ENCODE measurements around the gene EVI5.

Gene EVI5

GRCh38 chr1:92713939-92714338, 71.0 kb downstream of the EVI5 start:
- Histone ChIP-seq H3K27me3 (ENCODE audit: control insufficient read depth, low read length) (no peaks in the 10 kb centered on the region), H3K9me2 (replicated peaks; ENCODE audit: control insufficient read depth, low read length) (no peaks in the 10 kb centered on the region), H3K4me2 (ENCODE audit: low read length) (no peak overlapping the region), H3F3A (ENCODE audit: control insufficient read depth, insufficient read depth) (no peaks in the 10 kb centered on the region), H3K4me1 (ENCODE audit: control insufficient read depth, low read length) (no peaks in the 10 kb centered on the region), H3K27ac (ENCODE audit: low read depth, low read length) (no peak overlapping the region), H3K79me2 (ENCODE audit: control insufficient read depth, low read length) (no peaks in the 10 kb centered on the region), H3K36me3 (ENCODE audit: control insufficient read depth, low read length) (no peaks in the 10 kb centered on the region), H3K4me3 (ENCODE audit: low read length) (no peak overlapping the region), H4K20me1 (ENCODE audit: control insufficient read depth, insufficient read depth, low read depth, low read length) (no peaks in the 10 kb centered on the region), H3K9me3 (ENCODE audit: control insufficient read depth, insufficient read depth, low read length) (no peaks in the 10 kb centered on the region)
- TF ChIP-seq EZH2phosphoT487 (IDR thresholded peaks at IDR 0.05; ENCODE audit: borderline replicate concordance, low read length) (no peak), CTCF (IDR thresholded peaks at IDR 0.05; ENCODE audit: low read depth, low read length, poor library complexity, severe bottlenecking) (no peak)

GRCh38 chr1:92711473-92712165, 73.3 kb downstream of the EVI5 start:
- Histone ChIP-seq H3K79me2 (ENCODE audit: control insufficient read depth, low read length) (no peaks in the 10 kb centered on the region), H3K4me1 (ENCODE audit: control insufficient read depth, low read length) (no peaks in the 10 kb centered on the region), H4K20me1 (ENCODE audit: control insufficient read depth, insufficient read depth, low read depth, low read length) (no peaks in the 10 kb centered on the region), H3K9me2 (replicated peaks; ENCODE audit: control insufficient read depth, low read length) (no peaks in the 10 kb centered on the region), H3K36me3 (ENCODE audit: control insufficient read depth, low read length) (no peaks in the 10 kb centered on the region), H3K4me3 (ENCODE audit: low read length) (no peak overlapping the region), H3K27me3 (ENCODE audit: control insufficient read depth, low read length) (no peaks in the 10 kb centered on the region), H3K9me3 (ENCODE audit: control insufficient read depth, insufficient read depth, low read length) (no peaks in the 10 kb centered on the region), H3F3A (ENCODE audit: control insufficient read depth, insufficient read depth) (no peaks in the 10 kb centered on the region), H3K4me2 (ENCODE audit: low read length) (no peak overlapping the region), H3K27ac (ENCODE audit: low read depth, low read length) (no peak overlapping the region)
- TF ChIP-seq CTCF (IDR thresholded peaks at IDR 0.05; ENCODE audit: low read depth, low read length, poor library complexity, severe bottlenecking) = no peak
- no peak for TF ChIP-seq EZH2phosphoT487 (IDR thresholded peaks at IDR 0.05; ENCODE audit: borderline replicate concordance, low read length)

- H3F3A ChIP-seq (ENCODE audit: control insufficient read depth, insufficient read depth) = no peaks in the 10 kb centered on the region
- H4K20me1 ChIP-seq (ENCODE audit: control insufficient read depth, insufficient read depth, low read depth, low read length) = no peaks in the 10 kb centered on the region
- H3K4me1 ChIP-seq (ENCODE audit: control insufficient read depth, low read length) = no peaks in the 10 kb centered on the region
- no peaks in the 10 kb centered on the region for H3K79me2 ChIP-seq (ENCODE audit: control insufficient read depth, low read length)
- no peaks in the 10 kb centered on the region for H3K27me3 ChIP-seq (ENCODE audit: control insufficient read depth, low read length)
- no peaks in the 10 kb centered on the region for H3K36me3 ChIP-seq (ENCODE audit: control insufficient read depth, low read length)
- TF ChIP-seq EZH2phosphoT487 (IDR thresholded peaks at IDR 0.05; ENCODE audit: borderline replicate concordance, low read length) (no peak), CTCF (IDR thresholded peaks at IDR 0.05; ENCODE audit: low read depth, low read length, poor library complexity, severe bottlenecking) (no peak)
- H3K9me3 ChIP-seq (ENCODE audit: control insufficient read depth, insufficient read depth, low read length) = no peaks in the 10 kb centered on the region
- H3K27ac ChIP-seq (ENCODE audit: low read depth, low read length) = no peak overlapping the region
- H3K4me2 ChIP-seq (ENCODE audit: low read length) = no peak overlapping the region
- no peaks in the 10 kb centered on the region for H3K9me2 ChIP-seq (replicated peaks; ENCODE audit: control insufficient read depth, low read length)
- H3K4me3 ChIP-seq (ENCODE audit: low read length) = no peak overlapping the region
Measured at GRCh38 chr1:92709738-92710137, 75.2 kb downstream of the EVI5 start.
